Activated T-helper 1 cell treated with Interleukin-2 at 50 U/mL for 16 hours (primary cell): ENCODE data around the gene TMEM164.
A peak's percentile ranks its signal among the peaks of the same experiment; 100 is the strongest.

ENCODE experiments used
- DNase-seq: peaks from one replicate; pipeline ENCODE4 v3.0.0-alpha.2; 2020; ENCODE audit warnings: low read depth

Gene TMEM164

GRCh38 chrX:110167952-110168451 is 165.1 kb downstream of the TMEM164 start:
- peak; percentile 41 for DNase-seq

GRCh38 chrX:110168585-110168984 is 165.7 kb downstream of the TMEM164 start:
- no peak for DNase-seq

GRCh38 chrX:110170029-110170428 is 167.1 kb downstream of the TMEM164 start:
- DNase-seq = no peak

- DNase-seq = no peak
These were observed 168.5 kb downstream of the TMEM164 start for GRCh38 chrX:110171442-110171841.

- no peak for DNase-seq
These were observed 169.3 kb downstream of the TMEM164 start for GRCh38 chrX:110172215-110172614.

- DNase-seq = no peak
These were observed 170.6 kb downstream of the TMEM164 start for GRCh38 chrX:110173192-110174175.

- no peak for DNase-seq
These were observed 172.2 kb downstream of the TMEM164 start for GRCh38 chrX:110175146-110175545.

GRCh38 chrX:110175696-110176095 is 172.8 kb downstream of the TMEM164 start:
- no peak for DNase-seq

GRCh38 chrX:110178179-110178865 is 175.4 kb downstream of the TMEM164 start:
- DNase-seq = no peak

GRCh38 chrX:110180176-110180927 is 177.4 kb downstream of the TMEM164 start:
- no peak for DNase-seq

GRCh38 chrX:110180928-110181310 is 178.0 kb downstream of the TMEM164 start:
- no peak for DNase-seq

- DNase-seq = no peak
These were observed 178.7 kb downstream of the TMEM164 start for GRCh38 chrX:110181459-110182137.

- DNase-seq = no peak
These were observed 179.4 kb downstream of the TMEM164 start for GRCh38 chrX:110182362-110182761.

- no peak for DNase-seq
These were observed 180.0 kb downstream of the TMEM164 start for GRCh38 chrX:110182865-110183264.

GRCh38 chrX:110183314-110183713 is 180.4 kb downstream of the TMEM164 start:
- no peak for DNase-seq

- DNase-seq = no peak
These were observed 186.0 kb downstream of the TMEM164 start for GRCh38 chrX:110188701-110189558.

GRCh38 chrX:110192516-110192915 is 189.6 kb downstream of the TMEM164 start:
- DNase-seq = no peak

GRCh38 chrX:110194977-110195376 is 192.1 kb downstream of the TMEM164 start:
- DNase-seq = no peak

- DNase-seq = no peak
These were observed 198.9 kb downstream of the TMEM164 start for GRCh38 chrX:110201799-110202198.

GRCh38 chrX:110204986-110205385 is 202.1 kb downstream of the TMEM164 start:
- no peak for DNase-seq

GRCh38 chrX:110208092-110208491 is 205.2 kb downstream of the TMEM164 start:
- DNase-seq = no peak
